ENCODE measurements around the gene RNF112.

RNF112 gene

GRCh38 chr17:19410875-19411620, at the start of gene RNF112:
TSS of gene RNF112 (plus strand) at chr17:19411232. CDS start at chr17:19411409, 177 bp downstream.
- peak; percentile 78 for DNase-seq (ENCODE audit: low spot score)

GRCh38 chr17:19361326-19361725, 49.7 kb upstream of the RNF112 start:
- DNase-seq (ENCODE audit: low spot score), result no peak

- DNase-seq (ENCODE audit: low spot score), result no peak
Measured at GRCh38 chr17:19361944-19362276, 49.1 kb upstream of the RNF112 start.

- DNase-seq (ENCODE audit: low spot score), result peak; percentile 95
Measured at GRCh38 chr17:19362277-19363113, 48.5 kb upstream of the RNF112 start, which contains the start of gene B9D1. TSS of gene B9D1 (minus strand) at chr17:19362723. CDS start at chr17:19362569, 154 bp downstream.

- DNase-seq (ENCODE audit: low spot score), result no peak
Measured at GRCh38 chr17:19363114-19363438, 48.0 kb upstream of the RNF112 start.

GRCh38 chr17:19363460-19364035, 47.5 kb upstream of the RNF112 start:
- DNase-seq (ENCODE audit: low spot score), result no peak

GRCh38 chr17:19364699-19365498, 46.1 kb upstream of the RNF112 start:
- DNase-seq (ENCODE audit: low spot score), result no peak

GRCh38 chr17:19365499-19365817, 45.6 kb upstream of the RNF112 start:
- no peak for DNase-seq (ENCODE audit: low spot score)

GRCh38 chr17:19365833-19366636, 45.0 kb upstream of the RNF112 start:
- no peak for DNase-seq (ENCODE audit: low spot score)

- DNase-seq (ENCODE audit: low spot score), result no peak
Measured at GRCh38 chr17:19366637-19366972, 44.4 kb upstream of the RNF112 start.

GRCh38 chr17:19368229-19368628, 42.8 kb upstream of the RNF112 start:
- DNase-seq (ENCODE audit: low spot score), result no peak

GRCh38 chr17:19369107-19369778, 41.8 kb upstream of the RNF112 start:
- no peak for DNase-seq (ENCODE audit: low spot score)

- DNase-seq (ENCODE audit: low spot score), result no peak
Measured at GRCh38 chr17:19369846-19370492, 41.1 kb upstream of the RNF112 start.

- no peak for DNase-seq (ENCODE audit: low spot score)
Measured at GRCh38 chr17:19370493-19370960, 40.5 kb upstream of the RNF112 start.

GRCh38 chr17:19371259-19372010, 39.6 kb upstream of the RNF112 start:
- DNase-seq (ENCODE audit: low spot score), result no peak

GRCh38 chr17:19372011-19372370, 39.0 kb upstream of the RNF112 start:
- no peak for DNase-seq (ENCODE audit: low spot score)

GRCh38 chr17:19372439-19372838, 38.6 kb upstream of the RNF112 start:
- DNase-seq (ENCODE audit: low spot score), result no peak

- DNase-seq (ENCODE audit: low spot score), result no peak
Measured at GRCh38 chr17:19372866-19373504, 38.0 kb upstream of the RNF112 start.

- no peak for DNase-seq (ENCODE audit: low spot score)
Measured at GRCh38 chr17:19374136-19374535, 36.9 kb upstream of the RNF112 start.

Measured in Ammon's horn (tissue), 1 donor.